ENCODE data around the gene RASA3.

The RASA3 gene

GRCh38 chr13:114015111-114015968 lies 117.1 kb downstream of the RASA3 start:
- no peak for DNase-seq

- no peak for DNase-seq
Measured at GRCh38 chr13:114013952-114014629, 118.3 kb downstream of the RASA3 start.

- no peak for DNase-seq
Measured at GRCh38 chr13:114013336-114013735, 119.1 kb downstream of the RASA3 start.

GRCh38 chr13:114012921-114013320 lies 119.5 kb downstream of the RASA3 start:
- no peak for DNase-seq

- DNase-seq, result no peak
Measured at GRCh38 chr13:114012141-114012540, 120.3 kb downstream of the RASA3 start.

- no peak for DNase-seq
Measured at GRCh38 chr13:114011226-114011625, 121.2 kb downstream of the RASA3 start.

- DNase-seq, result peak in 2 of 6 experiments; percentile 14 to 46
Measured at GRCh38 chr13:114010401-114011101, 121.9 kb downstream of the RASA3 start.

- DNase-seq, result no peak
Measured at GRCh38 chr13:114009590-114010400, 122.6 kb downstream of the RASA3 start.

GRCh38 chr13:114008964-114009589 lies 123.3 kb downstream of the RASA3 start:
- DNase-seq, result no peak

GRCh38 chr13:114007566-114007965 lies 124.9 kb downstream of the RASA3 start:
- no peak for DNase-seq

GRCh38 chr13:114005206-114005724 lies 127.2 kb downstream of the RASA3 start:
- no peak for DNase-seq

- no peak for DNase-seq
Measured at GRCh38 chr13:114004420-114005205, 127.8 kb downstream of the RASA3 start.

GRCh38 chr13:114002771-114003321 lies 129.6 kb downstream of the RASA3 start:
- DNase-seq, result no peak

- DNase-seq, result no peak
Measured at GRCh38 chr13:114002009-114002544, 130.3 kb downstream of the RASA3 start.

- DNase-seq, result no peak
Measured at GRCh38 chr13:114001331-114002008, 131.0 kb downstream of the RASA3 start.

- DNase-seq, result no peak
Measured at GRCh38 chr13:114000151-114001040, 132.0 kb downstream of the RASA3 start.

GRCh38 chr13:113999618-113999910 lies 132.9 kb downstream of the RASA3 start:
- no peak for DNase-seq

- DNase-seq, result no peak
Measured at GRCh38 chr13:113998781-113999617, 133.4 kb downstream of the RASA3 start.

Measured in stimulated activated naive CD4-positive, alpha-beta T cell (primary cell).